ENCODE measurements around the gene LRRC23.
A peak's percentile ranks its signal among the peaks of the same experiment; 100 is the strongest.

Gene LRRC23

GRCh38 chr12:6961278-6961694 lies 56.7 kb downstream of the LRRC23 start:
- peak overlapping the region; percentile 23 to 57 (median 47) for H3K4me3 ChIP-seq (ENCODE audit: low read depth in 1 of 5, low read length in 5 of 5)
- no peaks in the 10 kb centered on the region for H3K9me3 ChIP-seq (ENCODE audit: control insufficient read depth in 5 of 5, low read length in 5 of 5)
- H3K27me3 ChIP-seq (ENCODE audit: control insufficient read depth in 5 of 5, insufficient read depth in 4 of 5, low read length in 5 of 5) = peaks cover 0 to 2% (median 0%) of the 10 kb centered on the region in 5 donors
- peaks cover 12 to 75% (median 64%) of the 10 kb centered on the region in 5 donors for H3K4me1 ChIP-seq (ENCODE audit: control insufficient read depth in 5 of 5, insufficient read depth in 5 of 5, low read length in 5 of 5)
- H3K27ac ChIP-seq (ENCODE audit: low read depth, low read length) = peak overlapping the region; percentile 69
- H3K36me3 ChIP-seq (ENCODE audit: control insufficient read depth in 5 of 5, insufficient read depth in 5 of 5, low read length in 5 of 5) = peaks cover 3 to 17% (median 12%) of the 10 kb centered on the region in 5 donors
- peak overlapping the region in 4 of 5 donors; percentile 55 to 77 (median 65) for H3K9ac ChIP-seq (ENCODE audit: low read length in 5 of 5)

DNA sequence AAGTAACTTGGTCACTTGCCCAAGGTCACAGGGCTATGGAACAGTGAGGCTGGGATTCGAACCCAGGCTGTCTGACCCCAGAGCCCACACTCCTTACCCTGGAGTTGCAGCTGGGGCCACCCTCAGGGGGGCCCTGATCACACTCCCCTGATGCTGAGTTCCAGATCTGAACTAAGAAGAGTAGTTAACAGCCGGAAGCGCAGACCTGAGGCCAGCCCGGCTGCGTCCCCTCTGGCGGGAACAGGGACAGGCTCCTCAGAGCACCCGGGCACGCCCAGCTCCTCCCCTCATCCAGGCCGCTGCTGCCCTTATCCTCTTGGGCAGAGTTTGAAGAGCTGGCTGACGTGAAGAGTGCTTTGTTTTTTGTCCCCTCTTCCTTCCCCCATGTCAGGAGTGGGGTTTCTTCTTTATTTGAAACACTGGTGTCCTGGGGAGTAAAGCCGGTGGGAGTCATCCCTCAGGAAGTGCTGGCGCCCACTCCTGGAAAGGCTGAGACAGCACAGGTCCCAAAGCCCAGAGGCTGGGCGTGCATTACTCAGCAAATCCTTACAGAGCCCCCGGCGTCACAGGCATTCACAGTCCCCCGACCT lies 57.2 kb downstream of the LRRC23 start:
- Histone ChIP-seq H3K4me3 (ENCODE audit: low read depth in 1 of 5, low read length in 5 of 5) (peak overlapping the region; percentile 23 to 57 (median 47)), H3K4me1 (ENCODE audit: control insufficient read depth in 5 of 5, insufficient read depth in 5 of 5, low read length in 5 of 5) (peaks cover 12 to 70% (median 59%) of the 10 kb centered on the region in 5 donors), H3K9ac (ENCODE audit: low read length in 5 of 5) (peak overlapping the region in 4 of 5 donors; percentile 55 to 77 (median 65)), H3K36me3 (ENCODE audit: control insufficient read depth in 5 of 5, insufficient read depth in 5 of 5, low read length in 5 of 5) (peaks cover 6 to 20% (median 17%) of the 10 kb centered on the region in 5 donors), H3K9me3 (ENCODE audit: control insufficient read depth in 5 of 5, low read length in 5 of 5) (no peaks in the 10 kb centered on the region), H3K27ac (ENCODE audit: low read depth, low read length) (peak overlapping the region; percentile 69), H3K27me3 (ENCODE audit: control insufficient read depth in 5 of 5, insufficient read depth in 4 of 5, low read length in 5 of 5) (peaks cover 0 to 2% (median 0%) of the 10 kb centered on the region in 5 donors)

GRCh38 chr12:6962285-6963015 lies 57.8 kb downstream of the LRRC23 start:
- Histone ChIP-seq H3K4me3 (ENCODE audit: low read depth in 1 of 5, low read length in 5 of 5) (peak overlapping the region in 4 of 5 donors; percentile 23 to 47 (median 40)), H3K9ac (ENCODE audit: low read length in 5 of 5) (peak overlapping the region in 3 of 5 donors; percentile 22 to 65 (median 37)), H3K4me1 (ENCODE audit: control insufficient read depth in 5 of 5, insufficient read depth in 5 of 5, low read length in 5 of 5) (peaks cover 12 to 64% (median 54%) of the 10 kb centered on the region in 5 donors)

GRCh38 chr12:6963016-6963731 lies 58.6 kb downstream of the LRRC23 start:
- Histone ChIP-seq H3K4me3 (ENCODE audit: low read depth in 1 of 5, low read length in 5 of 5) (no peak overlapping the region), H3K36me3 (ENCODE audit: control insufficient read depth in 5 of 5, insufficient read depth in 5 of 5, low read length in 5 of 5) (peaks cover 6 to 31% (median 30%) of the 10 kb centered on the region in 5 donors), H3K9me3 (ENCODE audit: control insufficient read depth in 5 of 5, low read length in 5 of 5) (no peaks in the 10 kb centered on the region), H3K27ac (ENCODE audit: low read depth, low read length) (no peak overlapping the region), H3K4me1 (ENCODE audit: control insufficient read depth in 5 of 5, insufficient read depth in 5 of 5, low read length in 5 of 5) (peaks cover 12 to 58% (median 48%) of the 10 kb centered on the region in 5 donors), H3K27me3 (ENCODE audit: control insufficient read depth in 5 of 5, insufficient read depth in 4 of 5, low read length in 5 of 5) (peaks cover 0 to 2% (median 0%) of the 10 kb centered on the region in 5 donors), H3K9ac (ENCODE audit: low read length in 5 of 5) (no peak overlapping the region)

More at GRCh38 chr12:6962285-6963015, 57.8 kb downstream of the LRRC23 start:
- H3K27ac ChIP-seq (ENCODE audit: low read depth, low read length) = peak overlapping the region; percentile 69
- H3K36me3 ChIP-seq (ENCODE audit: control insufficient read depth in 5 of 5, insufficient read depth in 5 of 5, low read length in 5 of 5) = peaks cover 6 to 24% (median 22%) of the 10 kb centered on the region in 5 donors
- no peaks in the 10 kb centered on the region for H3K9me3 ChIP-seq (ENCODE audit: control insufficient read depth in 5 of 5, low read length in 5 of 5)
- H3K27me3 ChIP-seq (ENCODE audit: control insufficient read depth in 5 of 5, insufficient read depth in 4 of 5, low read length in 5 of 5) = peaks cover 0 to 2% (median 0%) of the 10 kb centered on the region in 5 donors

Measured in subcutaneous abdominal adipose tissue (tissue), 5 donors.